ENCODE measurements around the gene MAMLD1.

DNA sequence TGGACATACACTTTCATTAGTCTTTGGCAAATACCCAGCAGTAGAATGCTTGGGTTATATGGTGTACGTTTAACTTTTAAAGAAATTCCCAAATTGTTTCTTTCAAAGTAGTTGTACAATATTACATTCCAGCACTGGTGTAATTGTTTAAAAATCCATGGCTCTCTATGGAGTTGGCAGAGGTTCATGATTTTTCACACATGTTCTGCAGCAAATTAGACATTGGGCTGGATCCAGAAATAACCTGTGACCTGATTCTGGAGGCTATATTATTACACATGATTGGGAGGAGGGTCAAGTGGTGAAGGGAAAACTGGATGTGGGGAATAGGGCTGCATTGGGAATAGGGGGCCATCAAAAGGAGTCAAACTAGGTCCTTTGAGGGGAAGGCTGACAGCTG, 41.9 kb downstream of the MAMLD1 start:
- TF ChIP-seq, protein P1, sequence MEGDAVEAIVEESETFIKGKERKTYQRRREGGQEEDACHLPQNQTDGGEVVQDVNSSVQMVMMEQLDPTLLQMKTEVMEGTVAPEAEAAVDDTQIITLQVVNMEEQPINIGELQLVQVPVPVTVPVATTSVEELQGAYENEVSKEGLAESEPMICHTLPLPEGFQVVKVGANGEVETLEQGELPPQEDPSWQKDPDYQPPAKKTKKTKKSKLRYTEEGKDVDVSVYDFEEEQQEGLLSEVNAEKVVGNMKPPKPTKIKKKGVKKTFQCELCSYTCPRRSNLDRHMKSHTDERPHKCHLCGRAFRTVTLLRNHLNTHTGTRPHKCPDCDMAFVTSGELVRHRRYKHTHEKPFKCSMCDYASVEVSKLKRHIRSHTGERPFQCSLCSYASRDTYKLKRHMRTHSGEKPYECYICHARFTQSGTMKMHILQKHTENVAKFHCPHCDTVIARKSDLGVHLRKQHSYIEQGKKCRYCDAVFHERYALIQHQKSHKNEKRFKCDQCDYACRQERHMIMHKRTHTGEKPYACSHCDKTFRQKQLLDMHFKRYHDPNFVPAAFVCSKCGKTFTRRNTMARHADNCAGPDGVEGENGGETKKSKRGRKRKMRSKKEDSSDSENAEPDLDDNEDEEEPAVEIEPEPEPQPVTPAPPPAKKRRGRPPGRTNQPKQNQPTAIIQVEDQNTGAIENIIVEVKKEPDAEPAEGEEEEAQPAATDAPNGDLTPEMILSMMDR (conservative IDR thresholded peaks at IDR 0.05) = no peak
- TF ChIP-seq ZFX (IDR thresholded peaks at IDR 0.05) = no peak
